GM23248 (cell line): ENCODE results near the gene EIF3K.

ENCODE experiments used
- EZH2 ChIP-seq: fragments of 200-600 bp; sonication (generic); IDR thresholded peaks from 2 replicates; pipeline ENCODE4 v1.6.1; 2018; ENCODE audit warnings: antibody characterized with exemption, mild to moderate bottlenecking; ENCODE audit not compliant: insufficient read depth, poor library complexity, severe bottlenecking
- EZH2phosphoT487 ChIP-seq: fragments of 200-600 bp; sonication (generic); IDR thresholded peaks from 2 replicates; pipeline ENCODE4 v1.6.1; 2018; ENCODE audit warnings: antibody characterized with exemption, moderate library complexity, mild to moderate bottlenecking, low read depth; ENCODE audit not compliant: insufficient read depth

- TF ChIP-seq EZH2phosphoT487 (no peak), EZH2 (no peak)
Measured at GRCh38 chr19:38617283-38617763, 1.7 kb upstream of the EIF3K start.
